Common myeloid progenitor, CD34-positive (primary cell): Measurements from ENCODE around the gene RAB11FIP3.

Experiments
- CTCF ChIA-PET: fragments of 350-600 bp; sonication (Branson Sonifier 250); formaldehyde crosslinking; loops from one replicate; lab custom pipeline; 2021; ENCODE audit warnings: antibody characterized with exemption; lab: Charles Lee
- POLR2A ChIA-PET: fragments of 350-600 bp; sonication (Branson Sonifier 250); formaldehyde crosslinking; loops from one replicate; lab custom pipeline; 2021; ENCODE audit warnings: antibody characterized with exemption; lab: Charles Lee
- DNase-seq, 3 donors: peaks; one replicate each; pipeline versions ENCODE4 v3.0.0 to v3.0.0-alpha.2; 2013
- H3K27ac ChIP-seq, 2 experiments: 1 replicate in 1 of 2; 2 replicates in 1 of 2; pipeline ENCODE4 v1.7.0; 2013; ENCODE audit warnings: inconsistent platforms in 2 of 2, low read length in 2 of 2, mild to moderate bottlenecking in 2 of 2, low read depth in 1 of 2, moderate library complexity in 1 of 2; ENCODE audit not compliant: severe bottlenecking in 2 of 2, insufficient read depth in 1 of 2, poor library complexity in 1 of 2
- H3K27me3 ChIP-seq, 5 experiments: replicated peaks in 2 of 5; 1 replicate in 3 of 5; 2 replicates in 2 of 5; pipeline versions ENCODE4 v1.6.1 to v1.7.0; 2013; ENCODE audit warnings: low read length in 4 of 5, mild to moderate bottlenecking in 2 of 5, moderate library complexity in 2 of 5, inconsistent platforms in 1 of 5; ENCODE audit not compliant: insufficient read depth in 5 of 5, control insufficient read depth in 4 of 5
- H3K36me3 ChIP-seq, 4 experiments: 1 replicate in 2 of 4; 2 replicates in 2 of 4; pipeline versions ENCODE4 v1.6.1 to v1.7.0; 2013; ENCODE audit warnings: low read length in 3 of 4, control low read depth in 1 of 4, mild to moderate bottlenecking in 1 of 4; ENCODE audit not compliant: control insufficient read depth in 4 of 4, insufficient read depth in 4 of 4
- H3K4me1 ChIP-seq, 4 experiments: 1 replicate in 3 of 4; 2 replicates in 1 of 4; pipeline versions ENCODE4 v1.6.1 to v1.7.1; 2013; ENCODE audit warnings: low read length in 3 of 4, mild to moderate bottlenecking in 3 of 4, control low read depth in 1 of 4, inconsistent platforms in 1 of 4, moderate library complexity in 1 of 4; ENCODE audit not compliant: control insufficient read depth in 4 of 4, insufficient read depth in 4 of 4; ENCODE audit errors: control extremely low read depth in 1 of 4
- H3K4me3 ChIP-seq, 7 experiments: 1 replicate in 4 of 7; 2 replicates in 3 of 7; pipeline versions ENCODE4 v1.5.1 to v1.7.0; 2013; ENCODE audit warnings: mild to moderate bottlenecking in 7 of 7, low read length in 6 of 7, moderate library complexity in 6 of 7, inconsistent platforms in 2 of 7, low read depth in 2 of 7, control low read depth in 1 of 7; ENCODE audit not compliant: insufficient read depth in 4 of 7, control insufficient read depth in 1 of 7; ENCODE audit errors: extremely low read depth in 1 of 7
- H3K9me3 ChIP-seq, 5 experiments: 1 replicate in 4 of 5; 2 replicates in 1 of 5; pipeline versions ENCODE4 v1.6.1 to v1.7.1; 2013; ENCODE audit warnings: low read length in 4 of 5, mild to moderate bottlenecking in 2 of 5, inconsistent platforms in 1 of 5, low read depth in 1 of 5, moderate library complexity in 1 of 5; ENCODE audit not compliant: control insufficient read depth in 4 of 5, insufficient read depth in 2 of 5; ENCODE audit errors: control extremely low read depth in 1 of 5
- WGBS: methylation state at CpG from one replicate; pipeline ENCODE4 v1.1.5; 2013; ENCODE audit not compliant: insufficient coverage; 5-methylcytosine and 5-hydroxymethylcytosine counted together

Gene RAB11FIP3

DNA sequence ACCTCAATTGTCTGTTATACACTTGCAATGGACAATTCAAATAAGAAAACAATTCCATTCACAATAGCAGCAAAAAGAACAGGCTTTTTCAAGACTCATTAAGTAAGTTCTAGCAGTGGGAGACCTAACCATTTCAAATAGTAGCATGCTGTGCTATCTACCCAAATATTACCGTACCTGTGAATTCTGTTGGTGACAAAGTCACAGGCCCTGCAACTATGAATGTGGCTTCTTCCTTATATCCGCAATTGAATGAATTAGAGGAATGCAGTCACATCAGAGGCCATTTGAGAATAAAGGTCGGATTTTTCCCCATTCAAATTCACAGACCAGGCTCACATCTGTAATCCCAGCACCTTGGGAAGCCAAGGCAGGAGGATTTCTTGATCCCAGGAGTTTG is 29.2 kb upstream of the RAB11FIP3 start:
- POLR2A ChIA-PET: no interaction called here
- DNase-seq: no peak
- no peaks in the 10 kb centered on the region for H3K9me3 ChIP-seq
- 10% methylated on average over 2 of the region's 3 CpGs for WGBS
- CTCF ChIA-PET: interaction anchor here (0.7 to 1.4 kb wide), 2 partner anchors 9 to 99 kb away, joined by 3 to 4 read pairs; no protein-coding TSS in a partner anchor
- peaks cover 0 to 29% (median 6%) of the 10 kb centered on the region in 4 experiments for H3K36me3 ChIP-seq
- H3K4me1 ChIP-seq: peaks cover 5 to 46% (median 41%) of the 10 kb centered on the region in 4 experiments
- peak overlapping the region; percentile 25 to 74 for H3K27ac ChIP-seq
- no peaks in the 10 kb centered on the region for H3K27me3 ChIP-seq
- H3K4me3 ChIP-seq: peak overlapping the region in 6 of 7 experiments; percentile 40 to 91 (median 77)

- peak overlapping the region; percentile 72 to 91 (median 76) for H3K4me3 ChIP-seq
- POLR2A ChIA-PET: no interaction called here
- peak overlapping the region; percentile 25 to 74 for H3K27ac ChIP-seq
- WGBS: under 1% methylated on average over 16 of the region's 22 CpGs
- H3K4me1 ChIP-seq: peaks cover 5 to 46% (median 41%) of the 10 kb centered on the region in 4 experiments
- no peaks in the 10 kb centered on the region for H3K27me3 ChIP-seq
- no peaks in the 10 kb centered on the region for H3K9me3 ChIP-seq
- H3K36me3 ChIP-seq: peaks cover 0 to 29% (median 6%) of the 10 kb centered on the region in 4 experiments
- CTCF ChIA-PET: interaction anchor here (0.7 to 1.4 kb wide), 2 partner anchors 10 to 98 kb away, joined by 3 to 4 read pairs; no protein-coding TSS in a partner anchor
- peak; percentile 63 to 83 (median 82) for DNase-seq
Observed at GRCh38 chr16:396605-397004, 28.8 kb upstream of the RAB11FIP3 start.

DNA sequence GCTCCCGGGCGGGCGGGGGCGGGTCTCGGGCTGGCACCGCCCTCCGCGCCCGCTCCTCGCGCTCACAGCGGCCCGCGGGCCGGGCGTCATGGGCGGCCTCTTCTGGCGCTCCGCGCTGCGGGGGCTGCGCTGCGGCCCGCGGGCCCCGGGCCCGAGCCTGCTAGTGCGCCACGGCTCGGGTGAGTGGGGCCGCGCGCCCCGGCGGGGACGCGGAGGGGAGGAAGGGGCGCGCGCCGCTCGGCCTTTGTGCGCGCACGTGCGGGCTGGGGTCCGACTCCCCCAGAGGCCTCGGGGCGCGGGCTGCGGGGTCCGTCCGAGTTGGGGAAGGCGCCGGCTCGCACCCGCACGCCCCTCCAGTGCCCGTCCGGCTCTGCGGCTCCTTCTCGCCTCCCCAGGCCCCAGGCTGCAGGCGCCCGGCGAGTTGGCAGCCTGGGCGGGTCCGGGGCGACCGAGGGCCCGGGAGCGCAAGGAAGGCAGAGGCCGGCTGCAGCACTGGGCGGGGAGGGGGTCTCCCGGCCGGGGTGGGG is 28.3 kb upstream of the RAB11FIP3 start, which contains the start of gene NME4:
TSS of gene NME4 (plus strand) at position 65 of the 527 bp plus-strand sequence. CDS start at position 89, 24 bp downstream.
- ChIA-PET CTCF (interaction anchor here (0.7 to 1.6 kb wide), 3 partner anchors 10 to 98 kb away, joined by 3 to 5 read pairs (median 4); no protein-coding TSS in a partner anchor), POLR2A (interaction anchor here (0.6 to 1.3 kb wide), 2 partner anchors 10 to 322 kb away, joined by 4 to 5 read pairs; no protein-coding TSS in a partner anchor)
- Histone ChIP-seq H3K36me3 (peaks cover 0 to 29% (median 6%) of the 10 kb centered on the region in 4 experiments), H3K27ac (peak within 1 kb of the TSS; percentile 25 to 74), H3K4me3 (peak within 1 kb of the TSS; percentile 72 to 91 (median 76)), H3K9me3 (no peaks in the 10 kb centered on the region), H3K4me1 (peaks cover 5 to 48% (median 43%) of the 10 kb centered on the region in 4 experiments), H3K27me3 (no peaks in the 10 kb centered on the region)
- WGBS: 0% methylated on average over 34 of the region's 75 CpGs
- DNase-seq: peak in 1 of 3 donors; percentile 45

- peaks cover 5 to 52% (median 43%) of the 10 kb centered on the region in 4 experiments for H3K4me1 ChIP-seq
- no peaks in the 10 kb centered on the region for H3K27me3 ChIP-seq
- no peaks in the 10 kb centered on the region for H3K9me3 ChIP-seq
- H3K27ac ChIP-seq: peak overlapping the region in 1 of 2 experiments; percentile 70
- peaks cover 0 to 29% (median 6%) of the 10 kb centered on the region in 4 experiments for H3K36me3 ChIP-seq
- DNase-seq: peak; percentile 86 to 91 (median 87)
- ChIA-PET CTCF (interaction anchor here (0.6 to 1.6 kb wide), 2 partner anchors 11 to 185 kb away, joined by 3 to 5 read pairs; no protein-coding TSS in a partner anchor), POLR2A (interaction anchor here (0.6 to 1.3 kb wide), 2 partner anchors 11 to 322 kb away, joined by 4 to 5 read pairs; no protein-coding TSS in a partner anchor)
- H3K4me3 ChIP-seq: peak overlapping the region in 2 of 7 experiments; percentile 2 to 53
- WGBS: 45% methylated on average over 25 of the region's 29 CpGs
Observed at GRCh38 chr16:397736-398332, 27.6 kb upstream of the RAB11FIP3 start.

DNA sequence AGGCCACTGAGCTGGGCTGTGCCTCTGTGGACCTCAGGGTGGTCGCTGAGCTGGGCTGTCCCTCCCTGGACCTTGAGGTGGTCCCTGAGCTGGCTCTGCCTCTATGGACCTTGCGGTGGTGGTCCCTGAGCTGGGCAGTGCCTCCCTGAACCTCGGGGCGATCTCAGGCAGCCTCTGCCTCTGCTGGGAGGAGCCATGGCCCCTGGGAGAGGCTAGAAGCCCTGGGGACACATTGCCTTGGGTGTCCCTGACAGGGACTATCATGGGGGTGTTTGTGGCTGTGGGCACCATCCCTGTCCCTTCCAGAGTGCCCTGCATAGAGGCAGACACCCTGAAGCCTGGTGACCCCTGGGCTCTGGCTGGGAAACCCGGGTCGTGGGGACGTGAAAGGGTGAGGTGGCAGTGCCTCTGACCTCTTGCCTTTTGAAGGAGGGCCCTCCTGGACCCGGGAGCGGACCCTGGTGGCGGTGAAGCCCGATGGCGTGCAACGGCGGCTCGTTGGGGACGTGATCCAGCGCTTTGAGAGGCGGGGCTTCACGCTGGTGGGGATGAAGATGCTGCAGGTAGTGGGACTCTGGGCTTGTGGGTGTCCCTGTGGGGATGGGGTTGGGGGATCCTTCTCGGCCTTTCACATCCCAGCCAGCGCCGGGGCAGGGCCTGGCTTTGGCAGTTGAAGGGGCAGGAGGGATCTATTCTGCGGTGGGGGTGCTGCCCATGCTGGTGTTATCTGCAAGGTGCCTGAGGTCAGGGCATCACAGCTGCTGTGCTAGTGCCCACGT is 26.7 kb upstream of the RAB11FIP3 start:
- peaks cover 5 to 52% (median 43%) of the 10 kb centered on the region in 4 experiments for H3K4me1 ChIP-seq
- POLR2A ChIA-PET: interaction anchor here (1.3 kb wide), 1 partner anchor 12 kb away, joined by 4 read pairs; no protein-coding TSS in a partner anchor
- peak overlapping the region in 1 of 2 experiments; percentile 70 for H3K27ac ChIP-seq
- peaks cover 0 to 29% (median 6%) of the 10 kb centered on the region in 4 experiments for H3K36me3 ChIP-seq
- no peak for DNase-seq
- H3K27me3 ChIP-seq: no peaks in the 10 kb centered on the region
- CTCF ChIA-PET: interaction anchor here (0.6 to 1.6 kb wide), 2 partner anchors 12 to 186 kb away, joined by 3 to 5 read pairs; no protein-coding TSS in a partner anchor
- H3K4me3 ChIP-seq: peak overlapping the region in 1 of 7 experiments; percentile 37
- no peaks in the 10 kb centered on the region for H3K9me3 ChIP-seq
- 90% methylated on average over 16 of the region's 24 CpGs for WGBS

DNA sequence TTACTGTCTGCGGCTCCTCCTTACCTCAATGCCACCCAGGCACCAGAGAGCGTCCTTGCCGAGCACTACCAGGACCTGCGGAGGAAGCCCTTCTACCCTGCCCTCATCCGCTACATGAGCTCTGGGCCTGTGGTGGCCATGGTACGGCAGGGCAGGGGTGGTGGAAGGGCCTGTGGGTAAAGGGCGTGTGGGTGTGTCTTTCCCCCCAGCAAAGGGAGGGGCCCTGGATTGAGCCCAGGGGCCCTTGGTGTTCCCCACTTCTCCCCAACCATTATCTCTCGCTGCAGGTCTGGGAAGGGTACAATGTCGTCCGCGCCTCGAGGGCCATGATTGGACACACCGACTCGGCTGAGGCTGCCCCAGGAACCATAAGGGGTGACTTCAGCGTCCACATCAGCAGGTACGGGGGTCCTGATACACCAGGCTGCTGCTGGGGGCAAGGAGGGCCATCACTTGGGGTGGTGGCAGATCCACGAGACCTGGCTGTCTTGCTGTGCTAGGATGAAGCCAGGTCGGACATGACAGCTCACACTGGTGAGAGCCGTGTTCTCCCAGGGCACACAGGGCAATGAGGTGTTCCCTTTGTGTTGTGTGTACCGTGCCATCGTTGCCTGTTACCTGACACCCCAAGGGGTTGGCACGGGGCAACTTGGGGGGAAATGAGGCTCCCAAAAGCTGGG is 26.0 kb upstream of the RAB11FIP3 start:
- Histone ChIP-seq H3K9me3 (no peaks in the 10 kb centered on the region), H3K27me3 (no peaks in the 10 kb centered on the region), H3K4me1 (peaks cover 5 to 52% (median 43%) of the 10 kb centered on the region in 4 experiments), H3K36me3 (peaks cover 0 to 29% (median 6%) of the 10 kb centered on the region in 4 experiments), H3K4me3 (no peak overlapping the region), H3K27ac (peak overlapping the region in 1 of 2 experiments; percentile 35)
- WGBS: 87% methylated on average over 22 of the region's 22 CpGs
- no peak for DNase-seq
- ChIA-PET CTCF (interaction anchor here (1.1 kb wide), 1 partner anchor 45 kb away, joined by 3 read pairs; no protein-coding TSS in a partner anchor), POLR2A (no interaction called here)
